ENCODE measurements around the gene GTF3C4.
"Not testable (repeated sequence)": the region's sequence is repeated elsewhere in the genome, so short reads cannot be mapped to it uniquely, and the experiment has no call there.

The GTF3C4 gene

DNA sequence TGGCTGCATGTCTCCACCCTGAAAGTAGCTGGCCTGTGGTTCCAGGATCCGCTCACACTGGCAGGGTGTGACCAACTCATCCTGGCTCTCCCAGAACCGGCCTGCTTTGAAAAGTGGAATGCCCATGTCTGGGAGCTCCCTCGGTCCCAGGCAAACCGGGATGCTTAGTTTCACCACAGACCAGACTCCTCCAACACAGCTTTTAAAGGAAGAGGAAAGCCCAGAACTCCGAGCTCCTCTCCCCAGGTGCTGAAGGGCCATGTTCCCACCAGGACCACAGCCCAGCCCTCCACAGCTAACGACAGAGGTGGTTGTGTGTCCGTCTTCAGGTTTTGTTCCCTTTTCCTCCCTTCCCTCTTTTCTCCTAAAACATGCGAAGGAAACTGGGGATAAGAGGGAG is 38.0 kb downstream of the GTF3C4 start:
- no peak for DNase-seq

- no peak for DNase-seq
Observed at GRCh38 chr9:132708769-132709430, 38.6 kb downstream of the GTF3C4 start.

DNA sequence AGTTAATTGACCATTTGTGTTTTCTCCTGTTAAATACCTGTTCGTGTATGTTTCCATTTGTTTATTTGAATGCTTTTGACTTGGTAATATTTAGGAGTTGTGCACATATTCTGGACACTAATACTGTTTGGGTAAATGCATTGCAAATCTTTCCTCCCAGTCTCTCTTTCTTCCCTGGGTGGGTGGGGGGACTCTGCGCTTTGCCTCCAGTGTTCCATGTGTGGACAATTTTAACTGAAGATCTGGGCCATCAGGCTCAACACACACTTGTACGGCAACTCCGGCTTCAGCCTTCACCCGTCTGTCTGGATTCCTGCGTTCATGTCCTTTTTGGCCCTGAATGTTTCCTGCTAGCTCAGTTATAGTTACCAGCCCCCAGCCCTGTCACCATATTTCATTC is 40.1 kb downstream of the GTF3C4 start:
- no peak for DNase-seq

- DNase-seq: not testable (repeated sequence)
Observed at GRCh38 chr9:132711152-132711551, 40.9 kb downstream of the GTF3C4 start.

GRCh38 chr9:132711846-132712245 is 41.6 kb downstream of the GTF3C4 start:
- DNase-seq: no peak

GRCh38 chr9:132712753-132713152 is 42.5 kb downstream of the GTF3C4 start:
- DNase-seq: peak; percentile 36

- no peak for DNase-seq
Observed at GRCh38 chr9:132716007-132716406, 45.7 kb downstream of the GTF3C4 start.

GRCh38 chr9:132717326-132717945 is 47.2 kb downstream of the GTF3C4 start:
- no peak for DNase-seq

DNA sequence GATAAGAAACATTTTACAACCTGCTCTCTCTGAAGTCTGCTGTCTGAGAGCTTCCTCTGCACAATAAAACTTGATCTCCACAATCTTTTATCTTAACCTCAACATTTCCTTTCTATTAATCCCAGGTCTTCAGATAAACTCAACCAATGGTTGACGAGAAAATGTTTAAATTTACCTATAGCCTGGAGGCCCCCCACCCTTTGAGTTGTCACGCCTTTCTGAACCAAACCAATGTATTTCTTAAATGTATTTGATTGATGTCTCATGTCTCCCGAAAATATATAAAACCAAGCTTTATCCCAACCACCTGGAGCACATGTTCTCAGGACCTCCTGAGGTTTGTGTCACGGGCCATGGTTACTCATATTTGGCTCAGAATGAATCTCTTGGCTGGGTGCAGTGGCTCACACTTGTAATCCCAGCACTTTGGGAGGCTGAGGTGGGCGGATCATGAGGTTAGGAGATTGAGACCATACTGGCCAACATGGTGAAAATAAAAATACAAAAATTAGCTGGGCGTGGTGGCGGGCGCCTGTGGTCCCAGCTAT is 48.2 kb downstream of the GTF3C4 start:
- not testable (repeated sequence) for DNase-seq

- no peak for DNase-seq
Observed at GRCh38 chr9:132721661-132722060, 51.4 kb downstream of the GTF3C4 start.

- DNase-seq: no peak
Observed at GRCh38 chr9:132722564-132723065, 52.4 kb downstream of the GTF3C4 start.

DNA sequence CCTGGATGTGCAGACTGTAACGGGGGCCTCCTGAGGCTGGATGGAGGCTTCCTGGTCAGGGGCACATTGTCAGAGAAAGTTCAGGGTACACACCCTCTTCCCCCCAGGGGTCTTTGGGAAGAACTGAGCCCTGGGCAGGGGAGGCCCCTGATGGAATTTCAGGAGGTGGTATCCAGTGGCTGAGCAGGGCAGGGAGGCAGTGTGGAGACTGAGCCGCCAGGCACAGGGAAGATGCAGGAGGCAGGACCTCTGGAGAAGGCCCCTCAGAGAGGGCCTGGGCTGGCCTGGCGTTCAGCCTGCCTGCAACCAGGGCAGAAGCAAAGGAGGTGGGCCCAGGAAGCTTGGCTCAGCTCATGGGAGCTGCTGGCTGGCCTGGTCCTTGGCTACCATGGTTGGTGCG is 53.5 kb downstream of the GTF3C4 start:
- DNase-seq: no peak

GRCh38 chr9:132725306-132725705 is 55.0 kb downstream of the GTF3C4 start:
- no peak for DNase-seq

- DNase-seq: no peak
Observed at GRCh38 chr9:132726576-132727130, 56.4 kb downstream of the GTF3C4 start.

GRCh38 chr9:132728071-132728470 is 57.8 kb downstream of the GTF3C4 start:
- no peak for DNase-seq

DNA sequence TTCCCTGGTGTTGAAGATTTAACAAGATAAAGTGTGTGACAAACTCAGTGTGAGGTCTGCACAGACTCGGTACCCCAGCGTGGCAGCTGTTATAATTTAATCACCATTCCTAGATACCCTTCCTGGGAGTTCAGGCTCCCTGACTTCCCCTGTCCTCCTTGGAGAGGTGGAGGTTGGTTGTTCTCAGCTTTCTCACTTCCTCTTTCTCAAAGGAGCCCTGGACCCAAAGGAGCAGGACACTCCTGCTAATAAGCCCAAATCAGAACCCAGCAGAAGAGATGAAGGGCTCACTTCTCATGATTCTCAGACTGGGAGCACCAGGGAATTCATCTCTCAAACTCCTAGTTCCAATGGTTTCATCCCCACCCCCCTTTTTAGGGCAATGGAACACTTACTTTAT is 58.2 kb downstream of the GTF3C4 start:
- no peak for DNase-seq

DNA sequence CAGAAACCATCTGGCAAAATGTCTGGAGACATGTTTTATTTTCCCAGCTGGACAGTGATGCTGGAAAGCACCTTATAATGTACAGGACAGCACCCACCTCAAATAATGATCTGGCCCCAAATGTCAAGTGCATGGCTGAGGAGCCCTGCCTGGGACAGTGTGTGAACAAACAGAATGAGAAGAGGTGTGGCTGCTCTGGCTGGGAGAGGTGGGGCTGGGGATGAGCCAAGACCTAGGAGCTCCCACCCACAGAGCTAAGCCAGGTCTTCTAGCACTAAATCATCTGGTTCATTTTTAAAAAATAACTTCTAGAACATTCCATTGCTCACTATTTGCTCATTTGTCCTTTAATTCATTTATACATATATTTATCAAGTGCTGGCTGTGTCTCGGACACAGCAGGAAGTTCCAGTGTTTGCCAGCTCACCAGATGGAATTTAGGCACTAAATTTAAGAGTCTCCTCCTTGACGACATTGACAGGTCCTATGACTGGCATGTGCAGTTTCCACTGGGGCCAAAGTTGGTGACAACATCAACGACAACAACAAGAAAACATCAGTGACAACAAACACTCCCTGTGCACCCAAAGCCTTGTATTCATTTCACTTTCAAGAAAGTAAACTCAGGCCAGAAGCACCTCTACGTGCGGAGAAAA is 59.1 kb downstream of the GTF3C4 start:
- DNase-seq: no peak

GRCh38 chr9:132730054-132731033 is 60.1 kb downstream of the GTF3C4 start:
- no peak for DNase-seq

- no peak for DNase-seq
Observed at GRCh38 chr9:132731230-132731629, 61.0 kb downstream of the GTF3C4 start.

GRCh38 chr9:132732326-132733259 is 62.3 kb downstream of the GTF3C4 start:
- DNase-seq: no peak

- no peak for DNase-seq
Observed at GRCh38 chr9:132733260-132733815, 63.1 kb downstream of the GTF3C4 start.

All from activated CD4-positive, alpha-beta T cell treated with anti-CD3 and anti-CD28 coated beads, Interleukin-2, amount 50 U/mL, for 16 hours (primary cell).